ENCODE measurements around the gene ASPN. TPM values are rescaled to one million over a fixed set of nuclear protein-coding genes. Genes with fewer than 3 reads are reported as not detected.

Gene ASPN
- total and polyA plus RNA-seq, 2 experiments from 2014 or later, result 0.82 TPM; not detected in 1

GRCh38 chr9:92467511-92467910, 14.8 kb downstream of the ASPN start:
- no peak for DNase-seq (ENCODE audit: low spot score)
- no peak overlapping the region for H3K4me2 ChIP-seq
- H3K79me2 ChIP-seq (replicated peaks; ENCODE audit: insufficient read depth), result no peaks in the 10 kb centered on the region
- Mint-ChIP-seq H3K9me3 (no peaks in the 10 kb centered on the region), H3K4me3 (no peak overlapping the region), H3K36me3 (ENCODE audit: low read depth) (no peaks in the 10 kb centered on the region), H3K4me1 (no peaks in the 10 kb centered on the region), H3K27ac (no peak overlapping the region), H3K27me3 (ENCODE audit: insufficient read depth, low read depth, poor library complexity) (peaks cover 3% of the 10 kb centered on the region)
- no peak for ATAC-seq
- TF ChIP-seq NANOG (IDR thresholded peaks at IDR 0.05; ENCODE audit: borderline replicate concordance), result no peak
- TF ChIP-seq ETS1 (IDR thresholded peaks at IDR 0.05), result no peak
- no peak for TF ChIP-seq ZNF331 (CRISPR knock-in tag; IDR thresholded peaks at IDR 0.05; ENCODE audit: low read depth)
- TF ChIP-seq CREB1 (CRISPR knock-in tag; IDR thresholded peaks at IDR 0.05; ENCODE audit: low read depth), result no peak
- TF ChIP-seq EZH2 (IDR thresholded peaks at IDR 0.05; ENCODE audit: low read depth, unreplicated experiment), result no peak
- no peak for TF ChIP-seq STAT1 (IDR thresholded peaks at IDR 0.05; ENCODE audit: unreplicated experiment)
- TF ChIP-seq, protein P1, sequence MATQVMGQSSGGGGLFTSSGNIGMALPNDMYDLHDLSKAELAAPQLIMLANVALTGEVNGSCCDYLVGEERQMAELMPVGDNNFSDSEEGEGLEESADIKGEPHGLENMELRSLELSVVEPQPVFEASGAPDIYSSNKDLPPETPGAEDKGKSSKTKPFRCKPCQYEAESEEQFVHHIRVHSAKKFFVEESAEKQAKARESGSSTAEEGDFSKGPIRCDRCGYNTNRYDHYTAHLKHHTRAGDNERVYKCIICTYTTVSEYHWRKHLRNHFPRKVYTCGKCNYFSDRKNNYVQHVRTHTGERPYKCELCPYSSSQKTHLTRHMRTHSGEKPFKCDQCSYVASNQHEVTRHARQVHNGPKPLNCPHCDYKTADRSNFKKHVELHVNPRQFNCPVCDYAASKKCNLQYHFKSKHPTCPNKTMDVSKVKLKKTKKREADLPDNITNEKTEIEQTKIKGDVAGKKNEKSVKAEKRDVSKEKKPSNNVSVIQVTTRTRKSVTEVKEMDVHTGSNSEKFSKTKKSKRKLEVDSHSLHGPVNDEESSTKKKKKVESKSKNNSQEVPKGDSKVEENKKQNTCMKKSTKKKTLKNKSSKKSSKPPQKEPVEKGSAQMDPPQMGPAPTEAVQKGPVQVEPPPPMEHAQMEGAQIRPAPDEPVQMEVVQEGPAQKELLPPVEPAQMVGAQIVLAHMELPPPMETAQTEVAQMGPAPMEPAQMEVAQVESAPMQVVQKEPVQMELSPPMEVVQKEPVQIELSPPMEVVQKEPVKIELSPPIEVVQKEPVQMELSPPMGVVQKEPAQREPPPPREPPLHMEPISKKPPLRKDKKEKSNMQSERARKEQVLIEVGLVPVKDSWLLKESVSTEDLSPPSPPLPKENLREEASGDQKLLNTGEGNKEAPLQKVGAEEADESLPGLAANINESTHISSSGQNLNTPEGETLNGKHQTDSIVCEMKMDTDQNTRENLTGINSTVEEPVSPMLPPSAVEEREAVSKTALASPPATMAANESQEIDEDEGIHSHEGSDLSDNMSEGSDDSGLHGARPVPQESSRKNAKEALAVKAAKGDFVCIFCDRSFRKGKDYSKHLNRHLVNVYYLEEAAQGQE (IDR thresholded peaks at IDR 0.05; ENCODE audit: unreplicated experiment), result no peak
- no peak for TF ChIP-seq EZH2phosphoT487 (IDR thresholded peaks at IDR 0.05; ENCODE audit: unreplicated experiment)
- TF ChIP-seq, protein P2, sequence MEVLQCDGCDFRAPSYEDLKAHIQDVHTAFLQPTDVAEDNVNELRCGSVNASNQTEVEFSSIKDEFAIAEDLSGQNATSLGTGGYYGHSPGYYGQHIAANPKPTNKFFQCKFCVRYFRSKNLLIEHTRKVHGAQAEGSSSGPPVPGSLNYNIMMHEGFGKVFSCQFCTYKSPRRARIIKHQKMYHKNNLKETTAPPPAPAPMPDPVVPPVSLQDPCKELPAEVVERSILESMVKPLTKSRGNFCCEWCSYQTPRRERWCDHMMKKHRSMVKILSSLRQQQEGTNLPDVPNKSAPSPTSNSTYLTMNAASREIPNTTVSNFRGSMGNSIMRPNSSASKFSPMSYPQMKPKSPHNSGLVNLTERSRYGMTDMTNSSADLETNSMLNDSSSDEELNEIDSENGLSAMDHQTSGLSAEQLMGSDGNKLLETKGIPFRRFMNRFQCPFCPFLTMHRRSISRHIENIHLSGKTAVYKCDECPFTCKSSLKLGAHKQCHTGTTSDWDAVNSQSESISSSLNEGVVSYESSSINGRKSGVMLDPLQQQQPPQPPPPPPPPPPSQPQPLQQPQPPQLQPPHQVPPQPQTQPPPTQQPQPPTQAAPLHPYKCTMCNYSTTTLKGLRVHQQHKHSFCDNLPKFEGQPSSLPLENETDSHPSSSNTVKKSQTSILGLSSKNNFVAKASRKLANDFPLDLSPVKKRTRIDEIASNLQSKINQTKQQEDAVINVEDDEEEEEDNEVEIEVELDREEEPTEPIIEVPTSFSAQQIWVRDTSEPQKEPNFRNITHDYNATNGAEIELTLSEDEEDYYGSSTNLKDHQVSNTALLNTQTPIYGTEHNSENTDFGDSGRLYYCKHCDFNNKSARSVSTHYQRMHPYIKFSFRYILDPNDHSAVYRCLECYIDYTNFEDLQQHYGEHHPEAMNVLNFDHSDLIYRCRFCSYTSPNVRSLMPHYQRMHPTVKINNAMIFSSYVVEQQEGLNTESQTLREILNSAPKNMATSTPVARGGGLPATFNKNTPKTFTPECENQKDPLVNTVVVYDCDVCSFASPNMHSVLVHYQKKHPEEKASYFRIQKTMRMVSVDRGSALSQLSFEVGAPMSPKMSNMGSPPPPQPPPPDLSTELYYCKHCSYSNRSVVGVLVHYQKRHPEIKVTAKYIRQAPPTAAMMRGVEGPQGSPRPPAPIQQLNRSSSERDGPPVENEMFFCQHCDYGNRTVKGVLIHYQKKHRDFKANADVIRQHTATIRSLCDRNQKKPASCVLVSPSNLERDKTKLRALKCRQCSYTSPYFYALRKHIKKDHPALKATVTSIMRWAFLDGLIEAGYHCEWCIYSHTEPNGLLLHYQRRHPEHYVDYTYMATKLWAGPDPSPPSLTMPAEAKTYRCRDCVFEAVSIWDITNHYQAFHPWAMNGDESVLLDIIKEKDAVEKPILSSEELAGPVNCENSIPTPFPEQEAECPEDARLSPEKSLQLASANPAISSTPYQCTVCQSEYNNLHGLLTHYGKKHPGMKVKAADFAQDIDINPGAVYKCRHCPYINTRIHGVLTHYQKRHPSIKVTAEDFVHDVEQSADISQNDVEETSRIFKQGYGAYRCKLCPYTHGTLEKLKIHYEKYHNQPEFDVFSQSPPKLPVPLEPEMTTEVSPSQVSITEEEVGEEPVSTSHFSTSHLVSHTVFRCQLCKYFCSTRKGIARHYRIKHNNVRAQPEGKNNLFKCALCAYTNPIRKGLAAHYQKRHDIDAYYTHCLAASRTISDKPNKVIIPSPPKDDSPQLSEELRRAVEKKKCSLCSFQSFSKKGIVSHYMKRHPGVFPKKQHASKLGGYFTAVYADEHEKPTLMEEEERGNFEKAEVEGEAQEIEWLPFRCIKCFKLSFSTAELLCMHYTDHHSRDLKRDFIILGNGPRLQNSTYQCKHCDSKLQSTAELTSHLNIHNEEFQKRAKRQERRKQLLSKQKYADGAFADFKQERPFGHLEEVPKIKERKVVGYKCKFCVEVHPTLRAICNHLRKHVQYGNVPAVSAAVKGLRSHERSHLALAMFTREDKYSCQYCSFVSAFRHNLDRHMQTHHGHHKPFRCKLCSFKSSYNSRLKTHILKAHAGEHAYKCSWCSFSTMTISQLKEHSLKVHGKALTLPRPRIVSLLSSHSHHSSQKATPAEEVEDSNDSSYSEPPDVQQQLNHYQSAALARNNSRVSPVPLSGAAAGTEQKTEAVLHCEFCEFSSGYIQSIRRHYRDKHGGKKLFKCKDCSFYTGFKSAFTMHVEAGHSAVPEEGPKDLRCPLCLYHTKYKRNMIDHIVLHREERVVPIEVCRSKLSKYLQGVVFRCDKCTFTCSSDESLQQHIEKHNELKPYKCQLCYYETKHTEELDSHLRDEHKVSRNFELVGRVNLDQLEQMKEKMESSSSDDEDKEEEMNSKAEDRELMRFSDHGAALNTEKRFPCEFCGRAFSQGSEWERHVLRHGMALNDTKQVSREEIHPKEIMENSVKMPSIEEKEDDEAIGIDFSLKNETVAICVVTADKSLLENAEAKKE (CRISPR knock-in tag; IDR thresholded peaks at IDR 0.05), result no peak
- TF ChIP-seq POLR2AphosphoS5 (IDR thresholded peaks at IDR 0.05; ENCODE audit: low read depth), result no peak
- no peak overlapping the region for H3K4me3 ChIP-seq
- H2AFZ ChIP-seq, result no peak overlapping the region
- no peaks in the 10 kb centered on the region for H3K36me3 ChIP-seq (ENCODE audit: insufficient read depth)
- H3K9me2 ChIP-seq (ENCODE audit: insufficient read depth), result no peaks in the 10 kb centered on the region
- H3K4me1 ChIP-seq (ENCODE audit: insufficient read depth), result no peaks in the 10 kb centered on the region
- H3K27ac ChIP-seq (ENCODE audit: low read depth), result no peak overlapping the region
- no peaks in the 10 kb centered on the region; the same call in 1 of the 2 replicates for H4K20me1 ChIP-seq (replicated peaks; ENCODE audit: insufficient read depth)
- no peaks in the 10 kb centered on the region for H3F3A ChIP-seq (replicated peaks; ENCODE audit: low read depth)
- no peaks in the 10 kb centered on the region for H3K27me3 ChIP-seq (ENCODE audit: insufficient read depth)

Measured in GM23338 (cell line).